HL-60 (cell line): Measurements from ENCODE around the gene LRRN4CL.

Experiments used
- DNase-seq, 2 experiments: peaks; one replicate each; pipeline ENCODE4 v3.0.0-alpha.2; 2010 to 2020; ENCODE audit warnings: low read depth in 1 of 2, low spot score in 1 of 2
- H3K27ac ChIP-seq: fragments of 250-450 bp; sonication (Bioruptor Pico); replicated peaks from 2 replicates; pipeline ENCODE4 v1.5.1; 2020; ENCODE audit warnings: mild to moderate bottlenecking, moderate library complexity
- H3K27me3 ChIP-seq: fragments of 250-450 bp; sonication (Bioruptor Pico); 2 replicates; pipeline ENCODE4 v1.5.1; 2021; ENCODE audit warnings: mild to moderate bottlenecking, moderate library complexity; ENCODE audit not compliant: insufficient read depth, poor library complexity, severe bottlenecking
- H3K4me3 ChIP-seq: replicated peaks from 2 replicates; pipeline ENCODE4 v1.5.1; 2011; ENCODE audit warnings: mild to moderate bottlenecking, control low read depth, low read length; ENCODE audit not compliant: insufficient read depth
- GABPA ChIP-seq: IDR thresholded peaks from 2 replicates; pipeline ENCODE4 v1.6.1; 2012; ENCODE audit warnings: low read depth
- POLR2AphosphoS5 ChIP-seq: IDR thresholded peaks from 2 replicates; pipeline ENCODE4 v1.6.1; 2012; ENCODE audit warnings: low read depth
- SPI1 ChIP-seq: IDR thresholded peaks from 2 replicates; pipeline ENCODE4 v1.6.1; 2012; ENCODE audit warnings: low read depth, mild to moderate bottlenecking, borderline replicate concordance
- TF ChIP-seq, protein P1 (sequence below): IDR thresholded peaks from 2 replicates; pipeline ENCODE4 v1.6.1; 2012; ENCODE audit warnings: low read depth; ENCODE audit not compliant: insufficient replicate concordance
- TF ChIP-seq, protein P2 (sequence below): IDR thresholded peaks from one replicate; pipeline ENCODE4 v1.5.1; 2011; ENCODE audit warnings: low read length, control low read depth, inconsistent platforms; ENCODE audit not compliant: insufficient read depth

The LRRN4CL gene

DNA sequence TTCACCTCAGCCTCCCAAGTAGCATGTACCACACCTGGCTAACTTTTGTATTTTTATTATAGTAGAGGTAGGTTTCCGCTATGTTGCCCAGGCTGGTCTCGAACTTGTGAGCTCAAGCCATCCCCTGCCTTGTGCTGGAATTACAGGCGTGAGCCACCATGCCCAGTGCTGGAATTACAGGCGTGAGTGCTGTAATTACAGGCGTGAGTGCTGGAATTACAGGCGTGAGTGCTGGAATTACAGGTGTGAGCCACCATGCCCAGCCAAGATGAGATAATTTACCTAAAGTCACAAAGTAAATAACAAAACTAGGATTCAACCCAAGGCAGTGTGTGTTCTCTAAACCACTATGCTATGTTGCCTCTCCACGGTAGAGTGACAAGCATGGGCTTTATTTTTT lies 6.8 kb downstream of the LRRN4CL start:
- H3K4me3 ChIP-seq = no peak overlapping the region
- TF ChIP-seq, protein P1, sequence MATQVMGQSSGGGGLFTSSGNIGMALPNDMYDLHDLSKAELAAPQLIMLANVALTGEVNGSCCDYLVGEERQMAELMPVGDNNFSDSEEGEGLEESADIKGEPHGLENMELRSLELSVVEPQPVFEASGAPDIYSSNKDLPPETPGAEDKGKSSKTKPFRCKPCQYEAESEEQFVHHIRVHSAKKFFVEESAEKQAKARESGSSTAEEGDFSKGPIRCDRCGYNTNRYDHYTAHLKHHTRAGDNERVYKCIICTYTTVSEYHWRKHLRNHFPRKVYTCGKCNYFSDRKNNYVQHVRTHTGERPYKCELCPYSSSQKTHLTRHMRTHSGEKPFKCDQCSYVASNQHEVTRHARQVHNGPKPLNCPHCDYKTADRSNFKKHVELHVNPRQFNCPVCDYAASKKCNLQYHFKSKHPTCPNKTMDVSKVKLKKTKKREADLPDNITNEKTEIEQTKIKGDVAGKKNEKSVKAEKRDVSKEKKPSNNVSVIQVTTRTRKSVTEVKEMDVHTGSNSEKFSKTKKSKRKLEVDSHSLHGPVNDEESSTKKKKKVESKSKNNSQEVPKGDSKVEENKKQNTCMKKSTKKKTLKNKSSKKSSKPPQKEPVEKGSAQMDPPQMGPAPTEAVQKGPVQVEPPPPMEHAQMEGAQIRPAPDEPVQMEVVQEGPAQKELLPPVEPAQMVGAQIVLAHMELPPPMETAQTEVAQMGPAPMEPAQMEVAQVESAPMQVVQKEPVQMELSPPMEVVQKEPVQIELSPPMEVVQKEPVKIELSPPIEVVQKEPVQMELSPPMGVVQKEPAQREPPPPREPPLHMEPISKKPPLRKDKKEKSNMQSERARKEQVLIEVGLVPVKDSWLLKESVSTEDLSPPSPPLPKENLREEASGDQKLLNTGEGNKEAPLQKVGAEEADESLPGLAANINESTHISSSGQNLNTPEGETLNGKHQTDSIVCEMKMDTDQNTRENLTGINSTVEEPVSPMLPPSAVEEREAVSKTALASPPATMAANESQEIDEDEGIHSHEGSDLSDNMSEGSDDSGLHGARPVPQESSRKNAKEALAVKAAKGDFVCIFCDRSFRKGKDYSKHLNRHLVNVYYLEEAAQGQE = no peak
- TF ChIP-seq GABPA = no peak
- TF ChIP-seq POLR2AphosphoS5 = no peak
- TF ChIP-seq SPI1 = no peak
- TF ChIP-seq, protein P2, sequence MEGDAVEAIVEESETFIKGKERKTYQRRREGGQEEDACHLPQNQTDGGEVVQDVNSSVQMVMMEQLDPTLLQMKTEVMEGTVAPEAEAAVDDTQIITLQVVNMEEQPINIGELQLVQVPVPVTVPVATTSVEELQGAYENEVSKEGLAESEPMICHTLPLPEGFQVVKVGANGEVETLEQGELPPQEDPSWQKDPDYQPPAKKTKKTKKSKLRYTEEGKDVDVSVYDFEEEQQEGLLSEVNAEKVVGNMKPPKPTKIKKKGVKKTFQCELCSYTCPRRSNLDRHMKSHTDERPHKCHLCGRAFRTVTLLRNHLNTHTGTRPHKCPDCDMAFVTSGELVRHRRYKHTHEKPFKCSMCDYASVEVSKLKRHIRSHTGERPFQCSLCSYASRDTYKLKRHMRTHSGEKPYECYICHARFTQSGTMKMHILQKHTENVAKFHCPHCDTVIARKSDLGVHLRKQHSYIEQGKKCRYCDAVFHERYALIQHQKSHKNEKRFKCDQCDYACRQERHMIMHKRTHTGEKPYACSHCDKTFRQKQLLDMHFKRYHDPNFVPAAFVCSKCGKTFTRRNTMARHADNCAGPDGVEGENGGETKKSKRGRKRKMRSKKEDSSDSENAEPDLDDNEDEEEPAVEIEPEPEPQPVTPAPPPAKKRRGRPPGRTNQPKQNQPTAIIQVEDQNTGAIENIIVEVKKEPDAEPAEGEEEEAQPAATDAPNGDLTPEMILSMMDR = no peak
- no peaks in the 10 kb centered on the region for H3K27me3 ChIP-seq
- DNase-seq = no peak
- no peak overlapping the region for H3K27ac ChIP-seq

DNA sequence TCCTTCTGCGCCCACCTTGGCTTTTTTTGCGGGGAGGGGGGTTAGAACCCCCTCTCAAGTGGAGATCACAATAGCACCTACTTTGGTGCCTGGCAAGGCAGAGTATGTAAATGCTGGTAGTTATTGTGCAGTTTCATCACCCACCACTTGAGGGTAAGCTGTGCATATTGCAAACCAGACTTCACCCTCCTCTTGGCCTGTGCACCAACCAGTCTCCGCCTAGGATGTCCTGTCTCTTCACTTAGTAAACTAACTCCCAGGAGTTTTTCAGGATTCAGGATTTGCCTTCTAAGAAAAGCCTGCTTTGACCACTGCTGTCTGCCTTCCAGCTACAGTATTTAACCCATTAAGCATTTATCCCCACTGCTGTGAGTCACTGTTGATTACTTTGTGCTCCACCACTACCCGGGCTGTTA lies 8.5 kb downstream of the LRRN4CL start:
- DNase-seq = peak in 1 of 2 experiments; percentile 83
- no peaks in the 10 kb centered on the region for H3K27me3 ChIP-seq
- H3K4me3 ChIP-seq = no peak overlapping the region
- TF ChIP-seq, protein P2 = peak; percentile 78
- no peak for TF ChIP-seq SPI1
- peak overlapping the region; percentile 31 for H3K27ac ChIP-seq

DNA sequence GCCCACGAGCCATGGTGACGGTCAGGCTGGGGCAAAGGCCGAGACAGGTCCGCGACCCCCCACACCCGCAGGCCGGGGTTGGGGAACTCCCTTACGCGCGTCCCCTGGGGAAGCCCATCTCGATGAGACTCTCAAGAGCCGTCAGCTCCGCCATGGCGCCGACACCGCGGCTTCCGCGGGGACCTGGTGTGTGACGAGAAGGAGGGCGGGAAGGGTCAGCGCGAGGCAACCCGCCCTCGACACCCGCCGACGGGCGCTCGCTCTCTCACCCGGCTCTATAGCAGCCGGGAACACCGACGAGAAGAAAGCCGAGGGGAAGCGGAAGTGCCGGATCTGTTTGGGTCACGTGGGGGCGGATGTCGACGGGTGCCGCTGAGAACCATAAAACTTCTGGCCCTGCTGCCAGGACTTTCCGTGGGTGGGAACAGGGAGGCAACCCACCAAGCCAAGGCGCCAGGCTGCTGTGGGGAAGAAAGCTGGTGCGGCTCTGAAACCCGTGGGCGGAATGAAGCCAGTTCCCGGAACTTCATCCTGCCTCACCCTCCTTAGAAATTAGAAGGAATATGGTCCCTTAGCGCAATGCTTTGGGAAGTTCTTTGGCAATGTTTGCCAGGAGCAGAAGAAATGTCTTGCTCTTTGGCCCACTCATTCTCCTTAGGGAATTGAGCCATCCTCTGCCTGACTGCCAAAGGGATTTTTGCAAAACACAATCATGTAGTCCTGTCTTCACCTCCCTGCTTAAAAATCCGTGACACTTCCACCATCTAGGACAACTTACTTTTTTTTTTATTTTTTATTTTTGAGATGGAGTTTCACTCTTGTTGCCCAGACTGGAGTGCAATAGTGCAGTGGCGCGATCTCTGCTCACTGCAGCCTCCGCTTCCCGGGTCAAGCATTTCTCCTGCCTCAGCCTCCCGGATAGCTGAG lies 10.3 kb downstream of the LRRN4CL start, which contains the start of gene UBXN1:
Gene UBXN1, minus strand, starts transcription at position 304 of the 927 bp plus-strand sequence. Its CDS starts 150 bp downstream, at position 154.
- Histone ChIP-seq H3K27ac (peak within 1 kb of the TSS; percentile 89), H3K4me3 (peak within 1 kb of the TSS; percentile 100), H3K27me3 (no peaks in the 10 kb centered on the region)
- TF ChIP-seq, protein P1 = peak; percentile 36
- peak; percentile 84 for TF ChIP-seq GABPA
- TF ChIP-seq, protein P2 = no peak
- peak; percentile 74; the same call in 1 of the 2 replicates for TF ChIP-seq POLR2AphosphoS5
- TF ChIP-seq SPI1 = peak; percentile 94
- DNase-seq = peak; percentile 92
